Mucosa of gallbladder (tissue), 1 donor: Measurements from ENCODE around the gene PIRT. TPM values are rescaled to one million over a fixed set of nuclear protein-coding genes. Genes with fewer than 3 reads are reported as not detected.

Source experiments
- DNase-seq: peaks from one replicate; pipeline ENCODE4 v3.0.0-alpha.2; 2020; ENCODE audit warnings: low spot score
- total RNA-seq: library from RNA; stranded (reverse); gene quantifications from one replicate; pipeline ENCODE4 v1.2.1, GENCODE V29; 2021
- donor health status: DM: no; HTN: no; CAD: no.

PIRT gene
- total RNA-seq, 1 donor from 2014 or later, result 0.32 TPM

DNA sequence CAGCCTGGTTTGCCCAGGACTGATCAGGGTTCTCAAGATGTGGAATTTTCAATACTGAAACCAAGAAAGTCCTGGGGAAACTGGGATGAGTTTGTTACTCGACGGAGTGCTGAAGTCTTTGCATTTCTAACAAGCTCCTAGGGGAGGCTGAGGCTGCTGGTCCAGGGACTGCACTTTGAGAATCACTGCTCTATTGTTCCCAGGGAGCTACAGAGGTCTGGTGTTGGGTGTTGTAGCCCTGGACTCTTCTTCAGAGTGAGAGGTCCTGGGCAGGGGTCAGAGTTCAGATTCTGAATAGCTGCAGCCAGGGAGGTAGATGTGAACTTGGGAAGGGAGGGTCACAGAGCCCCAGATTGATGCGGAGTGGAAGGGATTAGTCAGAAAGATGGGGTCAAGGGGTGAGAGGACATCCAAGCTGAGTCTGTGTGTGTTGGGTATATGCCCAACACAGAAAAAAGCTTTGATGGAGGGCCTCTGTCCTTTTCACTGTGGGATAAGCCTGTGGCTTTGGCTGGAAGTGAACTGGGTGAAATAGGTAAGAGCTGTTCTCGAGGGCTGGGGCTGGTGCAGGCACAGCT, 48.1 kb downstream of the PIRT start:
- no peak for DNase-seq

DNA sequence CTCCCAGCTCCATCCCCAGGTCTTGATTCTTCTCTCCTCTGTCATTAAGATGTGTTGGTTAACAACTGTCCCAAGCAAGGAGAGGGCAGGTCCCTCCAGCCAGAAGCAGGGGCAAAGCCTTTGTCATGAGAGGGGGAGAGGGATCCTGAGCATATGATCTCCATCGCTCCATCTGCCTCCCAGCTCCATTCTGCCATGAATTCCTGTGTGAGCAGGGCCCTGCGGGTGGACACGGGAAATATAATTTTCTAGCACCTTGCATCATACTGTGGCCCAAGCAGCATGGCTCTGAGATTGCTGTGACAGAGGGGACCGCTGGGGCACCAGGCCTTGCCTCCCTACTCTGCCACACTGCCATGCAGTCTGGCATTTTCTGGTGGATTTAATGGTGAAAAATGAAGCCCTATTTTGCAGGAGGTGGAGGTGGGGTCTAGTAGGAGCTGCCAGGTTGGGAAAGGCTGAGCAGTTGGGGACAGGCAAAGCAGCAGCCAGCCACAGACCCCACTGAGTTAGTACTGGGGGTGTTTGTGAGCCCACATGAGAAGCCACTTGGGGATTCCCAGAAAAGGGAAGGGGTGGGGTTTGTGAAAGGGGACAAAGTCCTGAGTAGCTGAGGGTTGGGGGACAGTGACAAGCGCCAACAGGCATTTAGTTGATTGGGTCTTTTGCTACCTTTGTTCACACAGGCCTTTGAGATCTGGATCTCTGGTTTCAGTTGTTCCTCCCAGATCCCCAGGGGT, 50.4 kb downstream of the PIRT start:
- DNase-seq, result no peak

DNA sequence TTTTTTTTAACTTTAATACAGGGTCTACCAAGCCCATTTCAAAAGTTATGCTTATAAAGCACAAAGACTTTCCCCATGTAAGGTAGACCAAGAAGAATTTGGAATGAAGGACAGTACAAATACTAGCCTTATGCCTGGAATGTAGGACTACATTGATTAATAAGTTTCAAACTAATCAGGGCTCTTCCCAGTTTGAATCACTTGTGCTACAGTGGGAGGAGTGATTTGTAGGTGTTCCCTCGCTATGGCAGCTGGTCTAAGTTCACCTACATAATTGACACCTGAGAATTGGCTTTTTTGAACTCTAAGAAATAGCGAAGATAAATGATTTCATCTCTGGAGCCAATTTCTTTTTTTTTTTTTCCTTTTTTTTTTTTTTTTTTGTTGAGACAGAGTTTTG, 52.6 kb downstream of the PIRT start:
- DNase-seq, result no peak

DNA sequence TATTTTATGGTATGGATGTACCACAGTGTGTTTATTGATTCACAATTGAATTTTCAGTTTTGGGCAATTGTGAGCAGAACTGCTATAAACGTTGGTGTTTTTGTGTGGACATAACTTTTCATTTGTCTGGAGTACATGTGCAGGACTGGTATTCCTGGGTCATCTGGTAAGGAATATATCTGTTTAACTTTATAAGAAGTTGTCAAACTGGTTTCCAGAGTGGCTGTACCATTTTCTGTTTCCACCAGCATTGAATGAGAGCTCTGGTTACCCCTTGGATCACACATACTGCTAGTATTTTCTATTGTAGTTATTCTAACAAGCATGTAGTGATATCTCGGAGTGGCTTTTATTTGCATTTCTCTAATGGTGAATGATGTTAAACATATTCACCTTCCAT, 58.3 kb downstream of the PIRT start:
- no peak for DNase-seq

DNA sequence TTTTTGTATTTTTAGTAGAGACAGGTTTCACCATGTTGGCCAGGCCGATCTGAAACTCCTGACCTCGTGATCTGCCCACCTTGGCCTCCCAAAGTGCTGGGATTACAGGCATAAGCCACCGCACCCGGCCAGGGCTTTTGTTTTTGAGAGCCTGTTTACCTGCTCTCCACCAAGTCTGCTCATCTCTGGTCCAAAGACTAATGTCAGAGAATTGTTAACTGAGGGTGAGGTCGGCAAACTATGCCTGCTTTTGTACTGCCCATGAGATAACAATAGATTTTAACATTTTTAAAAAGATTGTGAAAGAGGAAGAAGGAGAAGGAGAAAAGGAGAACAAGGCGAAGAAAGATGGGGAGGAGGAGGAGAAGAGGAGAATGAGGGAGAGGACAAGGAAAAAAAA, 60.0 kb downstream of the PIRT start:
- DNase-seq, result no peak

DNA sequence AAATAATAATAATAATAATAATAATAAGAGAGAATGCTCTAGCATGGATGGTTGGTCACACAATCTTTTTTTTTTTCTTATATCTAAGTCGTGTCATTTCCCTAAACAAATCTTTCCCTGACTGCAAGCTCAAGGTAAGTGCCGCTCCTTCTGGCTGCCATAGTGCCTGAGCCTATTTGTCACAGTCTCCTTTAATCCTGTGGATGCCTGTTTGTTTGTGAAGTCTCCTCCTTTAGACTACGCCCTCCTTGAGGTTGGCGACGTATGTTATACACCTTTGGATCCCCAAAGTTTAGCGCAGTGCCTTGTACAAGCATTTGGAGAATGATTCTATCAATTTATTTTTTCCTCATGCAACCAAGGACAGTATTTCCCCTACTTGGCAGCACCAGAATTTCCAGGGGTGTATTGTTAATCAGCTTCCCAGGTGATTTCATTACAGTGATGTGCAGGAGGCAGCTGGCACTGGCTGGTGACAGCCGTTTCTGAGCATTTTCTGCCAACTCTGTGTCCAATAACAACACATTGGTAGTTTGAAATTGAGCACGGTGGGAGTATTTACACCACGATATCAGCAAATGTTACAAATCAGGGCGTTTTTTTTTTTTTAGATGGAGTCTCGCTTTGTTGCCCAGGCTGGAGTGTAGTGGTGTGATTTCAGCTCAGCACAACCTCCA, 60.6 kb downstream of the PIRT start:
- DNase-seq, result no peak

DNA sequence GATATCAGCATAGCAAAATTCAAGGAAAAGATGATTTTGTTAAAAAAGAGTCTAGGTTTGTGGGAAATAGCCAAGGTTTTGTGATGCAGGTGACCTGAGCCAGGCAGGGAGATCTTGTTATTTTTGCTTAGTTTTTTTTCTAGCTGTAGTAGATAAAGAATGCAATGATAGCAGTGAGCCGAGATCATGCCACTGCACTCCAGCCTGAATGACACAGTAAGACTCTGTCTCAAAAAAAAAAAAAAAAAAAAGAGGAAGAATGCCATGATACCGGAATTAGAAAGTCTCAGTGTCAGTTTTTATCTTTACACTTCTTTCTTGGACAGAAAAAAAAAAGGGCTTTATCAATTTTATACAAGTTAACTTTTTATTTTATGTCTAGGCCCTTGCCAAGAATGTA, 61.5 kb downstream of the PIRT start:
- no peak for DNase-seq

DNA sequence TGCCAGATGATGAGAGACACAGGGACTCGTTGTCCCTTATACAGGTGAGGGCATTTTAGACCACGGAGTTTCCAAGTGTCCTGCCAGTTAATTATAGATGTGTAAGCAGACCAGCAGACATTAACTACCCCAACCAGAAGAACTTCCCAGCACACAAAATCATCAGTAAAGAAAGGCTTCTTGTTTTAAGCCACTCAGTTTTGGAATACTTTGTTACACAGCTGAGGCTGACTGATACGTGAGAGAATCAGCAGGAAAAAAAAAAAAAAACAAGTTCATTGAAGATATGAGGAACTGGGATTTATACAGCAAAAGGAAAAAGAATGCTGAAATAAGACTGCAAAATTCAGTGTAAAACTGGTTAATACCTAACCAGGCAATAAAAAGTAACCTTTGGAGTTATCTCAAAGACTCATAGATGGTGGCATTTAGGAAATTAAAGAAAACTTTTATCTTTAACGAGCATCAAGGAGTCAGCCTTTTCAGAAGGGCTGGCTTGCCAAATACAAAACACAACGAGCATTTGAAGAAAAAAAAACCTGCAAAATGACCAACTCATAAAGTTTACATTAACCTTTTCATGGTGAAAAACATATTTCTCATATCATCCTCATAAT, 62.0 kb downstream of the PIRT start:
- DNase-seq, result no peak

DNA sequence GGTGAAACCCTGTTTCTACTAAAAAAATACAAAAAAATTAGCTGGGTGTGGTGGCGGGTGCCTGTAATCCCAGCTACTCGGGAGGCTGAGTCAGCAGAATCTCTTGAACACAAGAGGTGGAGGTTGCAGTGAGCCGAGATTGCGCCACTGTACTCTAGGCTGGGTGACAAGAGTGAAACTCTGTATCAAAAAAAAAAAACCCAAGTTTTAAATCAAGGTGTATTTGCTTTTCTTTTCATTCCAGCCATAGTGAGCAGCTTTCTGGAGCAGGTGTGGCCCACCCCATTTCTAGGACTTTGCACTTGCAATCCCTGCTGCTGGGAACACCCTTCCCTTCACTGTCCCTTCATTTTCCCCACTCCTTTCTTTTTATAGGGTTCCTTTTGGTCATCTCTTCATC, 62.8 kb downstream of the PIRT start:
- DNase-seq, result no peak

DNA sequence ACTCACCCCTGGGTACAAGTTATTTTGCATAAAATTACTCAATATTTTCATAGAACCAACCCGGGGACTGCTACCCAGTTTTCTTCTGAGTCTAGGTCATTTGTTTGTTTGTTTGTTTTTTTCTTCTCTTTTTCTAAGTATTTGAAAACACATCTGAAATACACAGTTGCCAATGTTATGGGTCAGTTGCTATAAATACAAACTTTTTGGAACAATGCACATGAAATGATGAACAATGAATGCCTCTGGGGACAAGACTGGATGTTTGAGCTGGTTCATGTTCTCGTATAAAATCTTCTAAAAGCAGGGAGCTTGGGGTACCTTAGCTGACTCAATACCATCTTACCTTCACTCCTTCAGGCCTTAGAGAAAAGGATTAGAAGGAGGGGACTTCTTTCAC, 64.5 kb downstream of the PIRT start:
- no peak for DNase-seq

Other genes starting within 250 kb of the PIRT start
- gene MYH3, start 180.8 kb downstream of the PIRT start, total RNA-seq, result 3.4 TPM
- gene SCO1, start 140.6 kb downstream of the PIRT start, total RNA-seq, result 33.4 TPM
- gene ADPRM, start 140.5 kb downstream of the PIRT start, total RNA-seq, result 9.2 TPM
- gene TMEM220, start 108.1 kb downstream of the PIRT start, total RNA-seq, result 17.7 TPM
- gene TMEM238L, start 34.0 kb downstream of the PIRT start, total RNA-seq, result 7.5 TPM